K562 (cell line): ENCODE data around the gene CHST2. TPM values are rescaled to one million over a fixed set of nuclear protein-coding genes. Genes with fewer than 3 reads are reported as not detected.

Experiments
- ETV6 ChIP-seq, 3 experiments: fragments of 150-350 bp in 1 of 3; sonication (generic) in 1 of 3; formaldehyde crosslinking in 1 of 3; IDR thresholded peaks; 2 replicates each; pipeline versions ENCODE4 v1.6.1 to v1.8.0; 2014 to 2022; ENCODE audit warnings: borderline replicate concordance in 2 of 3, low read depth in 2 of 3, antibody characterized with exemption in 1 of 3, low read length in 1 of 3, mild to moderate bottlenecking in 1 of 3, missing genetic modification reagents in 1 of 3
- FOXK1 ChIP-seq: sonication (generic); formaldehyde crosslinking; IDR thresholded peaks from 2 replicates; pipeline ENCODE4 v1.8.0; 2022; ENCODE audit warnings: missing genetic modification reagents, mild to moderate bottlenecking, borderline replicate concordance
- HMG20A ChIP-seq: fragments of 450-650 bp; formaldehyde crosslinking; conservative IDR thresholded peaks from 2 replicates; pipeline ENCODE4 v1.4.0; 2020; ENCODE audit warnings: mild to moderate bottlenecking, mixed read lengths
- KDM2B ChIP-seq: fragments of 250-450 bp; sonication (Bioruptor Pico); IDR thresholded peaks from 2 replicates; pipeline ENCODE4 v1.8.0; 2021; ENCODE audit warnings: mild to moderate bottlenecking, moderate library complexity
- KDM4B ChIP-seq, 2 experiments: fragments of 450-650 bp in 1 of 2; sonication (generic) in 1 of 2; IDR thresholded peaks; 2 replicates each; pipeline ENCODE4 v1.6.1; 2016 to 2017; ENCODE audit warnings: borderline replicate concordance in 2 of 2, antibody characterized with exemption in 1 of 2, low read depth in 1 of 2, mild to moderate bottlenecking in 1 of 2
- LARP7 ChIP-seq: fragments of 450-650 bp; IDR thresholded peaks from 2 replicates; pipeline ENCODE4 v1.6.1; 2016
- LEF1 ChIP-seq: fragments of 450-650 bp; IDR thresholded peaks from 2 replicates; pipeline ENCODE4 v1.6.1; 2016; ENCODE audit warnings: mild to moderate bottlenecking
- MTA2 ChIP-seq: fragments of 450-650 bp; IDR thresholded peaks from 2 replicates; pipeline ENCODE4 v1.6.1; 2016; ENCODE audit warnings: low read depth
- NCOA1 ChIP-seq: fragments of 450-650 bp; IDR thresholded peaks from 2 replicates; pipeline ENCODE4 v1.6.1; 2016; ENCODE audit warnings: low read depth
- RBM25 ChIP-seq: fragments of 200-400 bp; formaldehyde crosslinking; IDR thresholded peaks from 2 replicates; pipeline ENCODE4 v1.6.1; 2018; ENCODE audit warnings: low read length, low read depth, moderate library complexity; ENCODE audit not compliant: severe bottlenecking
- RUNX1 ChIP-seq: sonication (generic); IDR thresholded peaks from 2 replicates; pipeline ENCODE4 v1.6.1; 2016; ENCODE audit warnings: antibody characterized with exemption, low read depth
- YY1 ChIP-seq, 3 experiments: IDR thresholded peaks; 2 replicates each; pipeline ENCODE4 v1.6.1; 2011; ENCODE audit warnings: low read length in 2 of 3, mild to moderate bottlenecking in 2 of 3, moderate library complexity in 2 of 3, borderline replicate concordance in 1 of 3, control low read depth in 1 of 3, low read depth in 1 of 3; ENCODE audit not compliant: insufficient read depth in 3 of 3, insufficient replicate concordance in 2 of 3, control insufficient read depth in 1 of 3, insufficient read length in 1 of 3; ENCODE audit errors: extremely low read depth in 1 of 3
- ZBTB1 ChIP-seq: sonication (generic); formaldehyde crosslinking; IDR thresholded peaks from 2 replicates; pipeline ENCODE4 v1.8.1; 2023; ENCODE audit warnings: missing genetic modification reagents, low read depth, mild to moderate bottlenecking, borderline replicate concordance
- ZNF12 ChIP-seq: sonication (generic); formaldehyde crosslinking; IDR thresholded peaks from 2 replicates; pipeline ENCODE4 v1.4.0; 2020; ENCODE audit warnings: mild to moderate bottlenecking, missing genetic modification reagents
- ZNF77 ChIP-seq: fragments of 250-450 bp; sonication (Bioruptor Pico); IDR thresholded peaks from 2 replicates; pipeline ENCODE4 v1.5.0; 2020
- polyA plus RNA-seq, 8 experiments: library from polyadenylated mRNA; depleted of rRNA in 4 of 8; stranded (reverse) in 5 of 8; unstranded in 3 of 8; fragments of >200 nt; fragmentation: Nextera tagmentation in 2 of 8; fragmentation: Illumina TruSeq in 1 of 8; extraction: Ambion mirVana in 2 of 8; extraction: Trizol in 1 of 8; gene quantifications; 2 replicates each; pipeline versions ENCODE4 v1.2.1 to v1.2.3, GENCODE V29; 2011 to 2014; ENCODE audit warnings: inconsistent platforms in 1 of 8, missing spikeins in 1 of 8
- total RNA-seq, 7 experiments: library from RNA; depleted of rRNA in 6 of 7; stranded (reverse); fragments of >200 nt in 6 of 7; fragmentation: Illumina TruSeq in 2 of 7; extraction: Trizol in 2 of 7; gene quantifications; 2 replicates each; pipeline versions ENCODE4 v1.2.1 to v1.2.3, GENCODE V29; 2011 to 2021; ENCODE audit warnings: low replicate concordance in 1 of 7
- TF ChIP-seq, protein P1 (sequence below), 2 experiments: IDR thresholded peaks; 2 replicates each; pipeline ENCODE4 v1.6.1; 2011; ENCODE audit warnings: borderline replicate concordance in 1 of 2, control low read depth in 1 of 2, low read depth in 1 of 2, low read length in 1 of 2, mild to moderate bottlenecking in 1 of 2, mixed read lengths in 1 of 2, moderate library complexity in 1 of 2; ENCODE audit not compliant: insufficient read depth in 1 of 2, insufficient read length in 1 of 2, poor library complexity in 1 of 2, severe bottlenecking in 1 of 2; ENCODE audit errors: extremely low read depth in 1 of 2
- TF ChIP-seq, protein P2 (sequence below): fragments of 250-450 bp; sonication (Bioruptor Pico); IDR thresholded peaks from 2 replicates; pipeline ENCODE4 v1.8.0; 2021; ENCODE audit warnings: borderline replicate concordance, mild to moderate bottlenecking, moderate library complexity; ENCODE audit not compliant: poor library complexity, severe bottlenecking
- TF ChIP-seq, protein P3 (sequence below): sonication (generic); formaldehyde crosslinking; IDR thresholded peaks from 2 replicates; pipeline ENCODE4 v1.8.0; 2022; ENCODE audit warnings: missing genetic modification reagents, mild to moderate bottlenecking, borderline replicate concordance

Gene CHST2
- total and polyA plus RNA-seq, 9 of the 15 experiments (the other 6 are each of a cell fraction or from before 2014, with no cell fraction given), result 3.4 to 60.3 (median 13.9) TPM

DNA sequence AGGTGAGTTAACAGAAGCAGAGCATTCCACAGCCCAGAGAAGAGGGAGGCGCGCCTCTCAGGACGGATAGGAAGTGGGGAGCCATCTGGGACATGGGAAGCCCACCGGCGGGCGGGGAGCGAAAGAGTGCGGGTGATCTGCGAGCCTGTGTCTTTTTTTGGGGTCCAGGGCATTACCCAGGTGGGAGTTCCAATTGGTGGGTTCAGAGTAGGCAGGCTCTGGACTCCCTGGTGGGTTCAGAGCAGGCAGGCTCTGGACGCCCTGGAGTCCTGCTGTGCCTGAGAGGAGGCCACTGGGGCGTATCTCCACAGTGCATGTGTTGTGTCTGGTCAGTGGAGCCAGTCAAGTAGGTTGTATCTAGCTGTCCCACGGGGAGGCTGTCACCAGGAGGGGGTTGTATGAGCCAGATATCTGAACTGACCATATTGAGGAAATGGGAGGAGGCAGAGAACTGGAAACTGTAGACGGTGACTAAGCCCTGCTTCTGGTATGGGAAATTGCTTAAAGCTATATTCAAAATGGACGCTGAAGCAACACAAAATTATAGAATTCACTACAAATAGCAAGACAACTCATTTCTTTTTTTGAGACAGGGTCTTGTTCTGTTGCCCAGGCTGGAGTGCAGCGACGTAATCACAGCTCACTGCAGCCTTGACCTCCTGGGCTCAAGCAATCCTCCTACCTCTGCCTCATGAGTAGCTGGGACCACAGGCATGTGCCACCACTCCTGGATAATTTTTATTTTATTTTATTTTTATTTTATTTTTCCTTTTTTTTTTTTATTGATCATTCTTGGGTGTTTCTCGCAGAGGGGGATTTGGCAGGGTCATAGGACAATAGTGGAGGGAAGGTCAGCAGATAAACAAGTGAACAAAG is 34.5 kb upstream of the CHST2 start (continued):
- TF ChIP-seq MTA2 (peak; percentile 99), YY1 (IDR thresholded peaks at IDR 0.05; ENCODE audit: borderline replicate concordance in 1 of 3, control insufficient read depth in 1 of 3, extremely low read depth in 1 of 3, insufficient read depth in 3 of 3, insufficient read length in 1 of 3, insufficient replicate concordance in 2 of 3, low read depth in 1 of 3, low read length in 2 of 3) (peak; percentile 12 to 86 (median 49)), HMG20A (0 out of 2 replicates have a peak, but pooled peaks have one; percentile 15), LARP7 (no peak), RBM25 (no peak), KDM2B (no peak), FOXK1 (CRISPR knock-in tag) (no peak), LEF1 (peak; percentile 99), KDM4B (IDR thresholded peaks at IDR 0.05; ENCODE audit: borderline replicate concordance in 2 of 2, low read depth in 1 of 2) (no peak), RUNX1 (peak; percentile 95), ZBTB1 (CRISPR knock-in tag) (no peak), ZNF12 (CRISPR knock-in tag) (no peak), ZNF77 (CRISPR knock-in tag) (no peak), NCOA1 (peak; percentile 94), ETV6 (IDR thresholded peaks at IDR 0.05; ENCODE audit: borderline replicate concordance in 1 of 2, low read depth in 2 of 2, low read length in 1 of 2) (peak in 1 of 2 experiments; percentile 88; a peak in 2 of 4 replicates), ETV6 (CRISPR knock-in tag; IDR thresholded peaks at IDR 0.05; ENCODE audit: borderline replicate concordance) (no peak)
- TF ChIP-seq, protein P1, sequence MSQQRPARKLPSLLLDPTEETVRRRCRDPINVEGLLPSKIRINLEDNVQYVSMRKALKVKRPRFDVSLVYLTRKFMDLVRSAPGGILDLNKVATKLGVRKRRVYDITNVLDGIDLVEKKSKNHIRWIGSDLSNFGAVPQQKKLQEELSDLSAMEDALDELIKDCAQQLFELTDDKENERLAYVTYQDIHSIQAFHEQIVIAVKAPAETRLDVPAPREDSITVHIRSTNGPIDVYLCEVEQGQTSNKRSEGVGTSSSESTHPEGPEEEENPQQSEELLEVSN (IDR thresholded peaks at IDR 0.05; ENCODE audit: borderline replicate concordance in 1 of 2, extremely low read depth in 1 of 2, insufficient read depth in 1 of 2, insufficient read length in 1 of 2, low read depth in 1 of 2, low read length in 1 of 2, poor library complexity in 1 of 2, severe bottlenecking in 1 of 2), result peak; percentile 10 to 12
- TF ChIP-seq, protein P2, sequence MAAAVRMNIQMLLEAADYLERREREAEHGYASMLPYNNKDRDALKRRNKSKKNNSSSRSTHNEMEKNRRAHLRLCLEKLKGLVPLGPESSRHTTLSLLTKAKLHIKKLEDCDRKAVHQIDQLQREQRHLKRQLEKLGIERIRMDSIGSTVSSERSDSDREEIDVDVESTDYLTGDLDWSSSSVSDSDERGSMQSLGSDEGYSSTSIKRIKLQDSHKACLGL (CRISPR knock-in tag), result no peak
- TF ChIP-seq, protein P3, sequence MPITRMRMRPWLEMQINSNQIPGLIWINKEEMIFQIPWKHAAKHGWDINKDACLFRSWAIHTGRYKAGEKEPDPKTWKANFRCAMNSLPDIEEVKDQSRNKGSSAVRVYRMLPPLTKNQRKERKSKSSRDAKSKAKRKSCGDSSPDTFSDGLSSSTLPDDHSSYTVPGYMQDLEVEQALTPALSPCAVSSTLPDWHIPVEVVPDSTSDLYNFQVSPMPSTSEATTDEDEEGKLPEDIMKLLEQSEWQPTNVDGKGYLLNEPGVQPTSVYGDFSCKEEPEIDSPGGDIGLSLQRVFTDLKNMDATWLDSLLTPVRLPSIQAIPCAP, result no peak
